ENCODE data around the gene DHRS7C. TPM values are rescaled to one million over a fixed set of nuclear protein-coding genes. Genes with fewer than 3 reads are reported as not detected.
"Not testable (repeated sequence)": the region's sequence is repeated elsewhere in the genome, so short reads cannot be mapped to it uniquely, and the experiment has no call there.

Gene DHRS7C
- total RNA-seq, 4 donors from 2014 or later, result not detected

- Histone ChIP-seq H3K27me3 (no peaks in the 10 kb centered on the region), H3K36me3 (no peaks in the 10 kb centered on the region), H3K27ac (no peak overlapping the region), H3K4me3 (no peak overlapping the region), H3K9me3 (no peaks in the 10 kb centered on the region), H3K4me1 (no peaks in the 10 kb centered on the region)
- no peak for TF ChIP-seq POLR2A (IDR thresholded peaks at IDR 0.05)
- TF ChIP-seq, protein P1, sequence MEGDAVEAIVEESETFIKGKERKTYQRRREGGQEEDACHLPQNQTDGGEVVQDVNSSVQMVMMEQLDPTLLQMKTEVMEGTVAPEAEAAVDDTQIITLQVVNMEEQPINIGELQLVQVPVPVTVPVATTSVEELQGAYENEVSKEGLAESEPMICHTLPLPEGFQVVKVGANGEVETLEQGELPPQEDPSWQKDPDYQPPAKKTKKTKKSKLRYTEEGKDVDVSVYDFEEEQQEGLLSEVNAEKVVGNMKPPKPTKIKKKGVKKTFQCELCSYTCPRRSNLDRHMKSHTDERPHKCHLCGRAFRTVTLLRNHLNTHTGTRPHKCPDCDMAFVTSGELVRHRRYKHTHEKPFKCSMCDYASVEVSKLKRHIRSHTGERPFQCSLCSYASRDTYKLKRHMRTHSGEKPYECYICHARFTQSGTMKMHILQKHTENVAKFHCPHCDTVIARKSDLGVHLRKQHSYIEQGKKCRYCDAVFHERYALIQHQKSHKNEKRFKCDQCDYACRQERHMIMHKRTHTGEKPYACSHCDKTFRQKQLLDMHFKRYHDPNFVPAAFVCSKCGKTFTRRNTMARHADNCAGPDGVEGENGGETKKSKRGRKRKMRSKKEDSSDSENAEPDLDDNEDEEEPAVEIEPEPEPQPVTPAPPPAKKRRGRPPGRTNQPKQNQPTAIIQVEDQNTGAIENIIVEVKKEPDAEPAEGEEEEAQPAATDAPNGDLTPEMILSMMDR (IDR thresholded peaks at IDR 0.05), result no peak
- no peak for DNase-seq
- intact Hi-C loops (cut with DNase I; ENCODE audit: low total_unique reads), result no loop called here
Measured at GRCh38 chr17:9792181-9792840, 919 bp upstream of the DHRS7C start.

DNA sequence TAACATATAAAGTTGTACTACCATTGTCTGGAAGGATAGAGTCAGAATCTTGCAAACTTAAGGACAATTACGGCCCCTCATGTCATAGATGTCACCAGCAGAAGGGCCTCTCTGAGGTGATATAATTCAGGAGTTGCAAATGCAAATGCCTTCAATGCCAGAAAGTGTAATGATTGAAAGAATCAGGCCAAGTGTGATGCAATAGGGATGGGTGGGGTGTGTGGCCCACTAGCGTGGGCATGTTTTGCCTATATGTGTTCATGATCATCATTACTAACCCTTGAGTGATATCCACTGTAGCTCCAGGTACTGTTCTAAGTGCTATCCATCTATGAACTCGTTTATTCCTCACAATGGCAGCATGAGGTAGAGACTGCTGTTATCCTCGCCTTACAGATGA is 1.1 kb downstream of the DHRS7C start:
- no peak for TF ChIP-seq POLR2A (IDR thresholded peaks at IDR 0.05)
- TF ChIP-seq, protein P1 (IDR thresholded peaks at IDR 0.05), result no peak
- Histone ChIP-seq H3K27ac (no peak overlapping the region), H3K9me3 (no peaks in the 10 kb centered on the region), H3K4me3 (no peak overlapping the region), H3K36me3 (no peaks in the 10 kb centered on the region), H3K27me3 (no peaks in the 10 kb centered on the region), H3K4me1 (no peaks in the 10 kb centered on the region)
- DNase-seq, result no peak
- intact Hi-C loops (cut with DNase I; ENCODE audit: low total_unique reads), result no loop called here

DNA sequence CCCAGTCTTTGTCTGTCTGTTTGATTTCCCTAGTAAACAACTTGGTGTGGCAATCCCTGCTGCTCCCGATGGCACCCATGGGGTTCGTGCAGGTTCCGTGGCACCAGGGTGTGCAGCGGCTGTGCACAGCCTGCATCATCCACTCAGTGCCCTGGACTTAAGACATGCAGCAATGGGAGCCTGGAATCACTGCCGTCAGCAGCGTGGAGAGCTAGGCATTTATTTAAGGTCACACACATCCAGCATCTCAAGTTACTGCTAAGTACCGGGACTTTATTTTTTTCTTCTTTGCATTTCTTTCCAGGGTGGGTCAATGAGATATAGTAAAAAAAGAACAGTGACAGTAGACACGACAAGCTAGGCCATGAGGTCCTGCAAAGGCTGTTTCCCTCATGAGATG is 2.8 kb downstream of the DHRS7C start:
- TF ChIP-seq, protein P1 (IDR thresholded peaks at IDR 0.05), result no peak
- no peak for TF ChIP-seq POLR2A (IDR thresholded peaks at IDR 0.05)
- H3K9me3 ChIP-seq, result no peaks in the 10 kb centered on the region
- no peaks in the 10 kb centered on the region for H3K27me3 ChIP-seq
- no peak overlapping the region for H3K4me3 ChIP-seq
- no peaks in the 10 kb centered on the region for H3K36me3 ChIP-seq
- H3K27ac ChIP-seq, result no peak overlapping the region
- intact Hi-C loops (cut with DNase I; ENCODE audit: low total_unique reads), result no loop called here
- H3K4me1 ChIP-seq, result no peaks in the 10 kb centered on the region
- DNase-seq, result no peak

DNA sequence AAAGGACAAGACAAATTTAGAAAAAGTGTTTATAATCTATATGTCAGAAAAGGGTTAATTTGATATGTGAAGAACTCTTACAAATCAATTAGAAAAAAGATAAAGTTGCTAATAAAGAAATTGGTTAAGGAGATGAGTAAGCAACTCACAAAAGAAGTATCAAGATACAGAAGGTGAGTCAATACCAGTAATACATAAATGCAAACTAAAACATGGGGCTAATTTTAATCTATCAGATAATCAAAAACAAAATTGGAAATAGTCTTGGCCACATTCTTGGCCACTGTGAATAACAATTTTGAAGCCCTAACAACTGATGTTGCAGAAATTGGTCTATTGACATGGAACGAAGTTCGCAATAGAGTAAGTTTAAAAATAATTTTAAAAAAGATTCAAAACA is 6.8 kb downstream of the DHRS7C start:
- no peak for TF ChIP-seq POLR2A (IDR thresholded peaks at IDR 0.05)
- TF ChIP-seq, protein P1 (IDR thresholded peaks at IDR 0.05), result no peak
- Histone ChIP-seq H3K4me1 (no peaks in the 10 kb centered on the region), H3K9me3 (no peaks in the 10 kb centered on the region)

GRCh38 chr17:9783465-9783864 is 7.9 kb downstream of the DHRS7C start:
- DNase-seq; H3K36me3 ChIP-seq; intact Hi-C loops (cut with DNase I; ENCODE audit: low total_unique reads); H3K9me3 ChIP-seq; H3K4me1 ChIP-seq; H3K4me3 ChIP-seq; H3K27ac ChIP-seq; H3K27me3 ChIP-seq: not testable (repeated sequence)

More for the DNA sequence above, 6.8 kb downstream of the DHRS7C start:
- intact Hi-C loops (cut with DNase I; ENCODE audit: low total_unique reads), result no loop called here
- H3K4me3 ChIP-seq, result no peak overlapping the region
- no peak for DNase-seq
- H3K36me3 ChIP-seq, result no peaks in the 10 kb centered on the region
- H3K27ac ChIP-seq, result no peak overlapping the region
- no peaks in the 10 kb centered on the region for H3K27me3 ChIP-seq

GRCh38 chr17:9783050-9783449 is 8.3 kb downstream of the DHRS7C start:
- intact Hi-C loops (cut with DNase I; ENCODE audit: low total_unique reads), result no loop called here
- Histone ChIP-seq H3K4me1 (no peaks in the 10 kb centered on the region), H3K27ac (no peak overlapping the region), H3K9me3 (no peaks in the 10 kb centered on the region), H3K4me3 (no peak overlapping the region), H3K27me3 (no peaks in the 10 kb centered on the region), H3K36me3 (no peaks in the 10 kb centered on the region)
- DNase-seq, result no peak
- no peak for TF ChIP-seq POLR2A (IDR thresholded peaks at IDR 0.05)
- TF ChIP-seq, protein P1 (IDR thresholded peaks at IDR 0.05), result no peak
